ENCODE data around the gene NKAIN2.

NKAIN2 gene

DNA sequence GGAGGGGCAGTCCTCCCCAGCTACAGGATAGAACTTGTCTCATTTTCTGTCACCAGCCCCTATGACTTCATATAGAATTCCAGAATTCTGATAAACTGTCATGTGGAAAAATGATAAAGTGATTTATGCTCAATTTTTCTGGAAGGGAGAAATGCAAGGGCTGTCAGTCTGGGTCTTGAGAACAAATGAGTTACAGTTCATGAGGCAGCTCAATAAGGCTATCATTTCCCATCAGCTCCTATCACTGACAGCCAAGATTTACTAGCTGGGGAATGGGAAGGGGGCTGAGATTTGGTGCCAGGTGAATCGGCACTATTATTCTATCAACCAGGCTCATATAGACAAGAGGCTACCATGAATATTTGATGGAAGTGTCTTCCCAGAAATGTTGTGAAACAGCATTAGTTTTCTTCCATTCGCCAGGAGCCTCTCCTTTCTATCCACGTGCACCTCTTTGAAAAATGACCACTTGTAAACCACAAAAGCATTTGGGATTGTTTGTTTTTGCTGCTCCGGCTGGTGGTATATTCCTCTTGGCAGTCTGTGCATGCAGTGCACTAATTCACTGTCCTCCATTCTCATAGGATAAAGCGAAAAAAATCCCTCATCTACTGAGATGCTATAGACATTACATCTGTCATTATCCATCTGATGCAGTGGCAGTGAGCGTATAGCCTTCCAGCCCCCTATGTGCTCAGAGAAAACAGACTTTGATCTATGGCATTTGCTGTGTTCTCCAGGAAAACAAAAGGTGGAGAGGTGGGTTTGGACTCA lies 629.9 kb downstream of the NKAIN2 start:
- H3K27ac ChIP-seq = no peak overlapping the region
- TF ChIP-seq, protein P1, sequence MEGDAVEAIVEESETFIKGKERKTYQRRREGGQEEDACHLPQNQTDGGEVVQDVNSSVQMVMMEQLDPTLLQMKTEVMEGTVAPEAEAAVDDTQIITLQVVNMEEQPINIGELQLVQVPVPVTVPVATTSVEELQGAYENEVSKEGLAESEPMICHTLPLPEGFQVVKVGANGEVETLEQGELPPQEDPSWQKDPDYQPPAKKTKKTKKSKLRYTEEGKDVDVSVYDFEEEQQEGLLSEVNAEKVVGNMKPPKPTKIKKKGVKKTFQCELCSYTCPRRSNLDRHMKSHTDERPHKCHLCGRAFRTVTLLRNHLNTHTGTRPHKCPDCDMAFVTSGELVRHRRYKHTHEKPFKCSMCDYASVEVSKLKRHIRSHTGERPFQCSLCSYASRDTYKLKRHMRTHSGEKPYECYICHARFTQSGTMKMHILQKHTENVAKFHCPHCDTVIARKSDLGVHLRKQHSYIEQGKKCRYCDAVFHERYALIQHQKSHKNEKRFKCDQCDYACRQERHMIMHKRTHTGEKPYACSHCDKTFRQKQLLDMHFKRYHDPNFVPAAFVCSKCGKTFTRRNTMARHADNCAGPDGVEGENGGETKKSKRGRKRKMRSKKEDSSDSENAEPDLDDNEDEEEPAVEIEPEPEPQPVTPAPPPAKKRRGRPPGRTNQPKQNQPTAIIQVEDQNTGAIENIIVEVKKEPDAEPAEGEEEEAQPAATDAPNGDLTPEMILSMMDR (conservative IDR thresholded peaks at IDR 0.05) = no peak
- TF ChIP-seq ZFX (IDR thresholded peaks at IDR 0.05) = no peak

DNA sequence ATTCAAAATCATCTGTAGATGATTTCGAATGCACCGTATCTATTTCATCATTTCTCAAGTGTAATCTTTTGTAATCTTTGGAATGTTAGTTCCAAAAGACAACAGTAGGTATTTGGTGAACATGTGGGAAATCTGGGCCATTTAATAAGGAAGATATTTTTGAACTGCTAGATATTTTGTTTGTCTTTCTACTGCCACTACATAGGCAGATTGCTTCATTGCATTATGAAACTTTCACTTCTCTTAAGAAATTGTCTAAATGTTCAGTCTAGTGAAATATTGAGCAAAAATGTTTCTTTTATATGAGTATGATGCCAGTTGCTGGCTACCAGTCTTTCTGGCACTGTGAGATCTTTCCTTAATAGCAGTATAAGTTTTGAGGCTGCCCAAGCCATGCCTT lies 630.8 kb downstream of the NKAIN2 start:
- TF ChIP-seq, protein P1 (conservative IDR thresholded peaks at IDR 0.05) = no peak
- no peak for TF ChIP-seq ZFX (IDR thresholded peaks at IDR 0.05)
- no peak overlapping the region for H3K27ac ChIP-seq

DNA sequence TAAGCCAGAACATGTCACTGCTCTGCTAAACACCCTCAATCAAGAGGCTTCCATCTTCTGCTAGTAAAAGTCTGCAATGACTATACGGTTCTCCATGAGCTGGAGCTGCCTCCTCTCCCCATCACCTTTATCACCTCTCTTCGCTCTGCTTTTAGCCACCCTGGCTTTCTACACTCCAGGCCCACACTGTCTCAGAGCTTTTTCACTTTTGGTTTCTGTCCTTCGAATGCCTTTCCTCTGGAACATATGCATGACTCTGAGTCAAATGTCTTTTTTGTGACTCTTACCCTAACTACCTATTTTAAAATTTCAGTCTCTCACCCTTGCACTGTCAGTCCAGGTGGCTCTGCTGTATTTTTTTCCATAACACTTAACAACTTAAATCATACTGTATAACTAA lies 633.1 kb downstream of the NKAIN2 start:
- H3K27ac ChIP-seq = no peak overlapping the region
- TF ChIP-seq, protein P1 (conservative IDR thresholded peaks at IDR 0.05) = no peak
- no peak for TF ChIP-seq ZFX (IDR thresholded peaks at IDR 0.05)

DNA sequence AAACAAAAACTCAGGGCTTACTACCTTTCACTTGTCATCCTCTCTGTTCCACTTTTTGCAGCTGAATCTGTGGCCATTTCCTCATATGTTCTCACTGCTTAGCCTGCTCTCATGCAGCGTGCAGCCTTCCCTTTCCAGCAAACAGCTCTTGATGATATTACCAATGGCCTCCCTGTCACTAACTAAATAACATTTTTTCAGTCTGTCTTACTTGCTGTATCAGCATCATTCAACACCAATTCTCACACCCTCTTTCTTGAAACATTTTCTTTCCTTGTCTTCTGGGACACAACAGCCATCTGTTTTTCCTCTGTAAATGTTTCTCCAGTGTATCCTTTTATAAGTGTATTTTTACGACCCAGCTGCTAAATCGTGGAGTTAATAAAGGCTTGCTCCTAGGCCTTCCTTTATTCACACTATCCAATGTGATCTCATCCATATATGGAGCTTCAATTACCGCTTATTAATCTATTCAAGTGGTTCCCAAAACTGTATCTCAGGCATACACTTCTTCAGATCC lies 634.9 kb downstream of the NKAIN2 start:
- no peak overlapping the region for H3K27ac ChIP-seq
- no peak for TF ChIP-seq ZFX (IDR thresholded peaks at IDR 0.05)
- TF ChIP-seq, protein P1 (conservative IDR thresholded peaks at IDR 0.05) = no peak

DNA sequence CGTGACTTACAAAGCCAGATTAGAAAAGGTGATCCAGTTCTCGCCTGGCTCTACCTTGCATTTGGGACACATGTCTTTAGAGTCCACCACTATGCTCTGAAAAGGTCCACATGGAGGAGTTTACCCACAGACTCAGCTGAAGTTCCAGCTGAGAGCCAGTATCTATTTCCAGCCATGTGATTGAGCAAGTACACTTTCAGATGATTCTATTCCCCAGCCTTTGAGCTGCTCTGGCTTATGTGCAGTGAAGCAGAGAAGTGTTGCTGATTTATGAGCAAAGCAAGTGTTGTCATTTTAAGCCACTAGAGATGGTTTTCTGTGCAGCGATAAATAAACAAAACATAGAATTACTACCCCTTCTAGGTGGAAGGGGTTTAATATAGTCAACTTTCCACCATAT lies 637.8 kb downstream of the NKAIN2 start:
- no peak for TF ChIP-seq ZFX (IDR thresholded peaks at IDR 0.05)
- TF ChIP-seq, protein P1 (conservative IDR thresholded peaks at IDR 0.05) = no peak
- no peak overlapping the region for H3K27ac ChIP-seq

DNA sequence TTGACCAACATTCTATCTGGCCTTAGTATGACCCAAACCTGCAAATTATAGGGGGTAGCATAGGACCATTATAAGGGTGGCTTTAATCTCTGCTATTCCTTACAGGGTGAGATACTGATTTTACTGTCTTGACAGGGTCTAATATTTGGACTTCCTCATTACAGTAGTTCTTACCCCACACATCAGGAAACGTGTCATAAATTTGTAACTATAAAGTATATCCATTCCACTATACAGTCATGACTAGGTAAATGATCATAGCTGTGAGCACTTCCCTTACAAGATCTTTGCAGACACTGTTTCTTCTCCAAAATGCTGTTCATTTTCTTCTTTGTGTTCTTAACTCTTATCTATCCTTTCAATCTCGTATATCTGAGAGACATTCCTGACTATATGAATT lies 639.9 kb downstream of the NKAIN2 start:
- TF ChIP-seq ZFX (IDR thresholded peaks at IDR 0.05) = no peak
- TF ChIP-seq, protein P1 (conservative IDR thresholded peaks at IDR 0.05) = no peak
- H3K27ac ChIP-seq = no peak overlapping the region

DNA sequence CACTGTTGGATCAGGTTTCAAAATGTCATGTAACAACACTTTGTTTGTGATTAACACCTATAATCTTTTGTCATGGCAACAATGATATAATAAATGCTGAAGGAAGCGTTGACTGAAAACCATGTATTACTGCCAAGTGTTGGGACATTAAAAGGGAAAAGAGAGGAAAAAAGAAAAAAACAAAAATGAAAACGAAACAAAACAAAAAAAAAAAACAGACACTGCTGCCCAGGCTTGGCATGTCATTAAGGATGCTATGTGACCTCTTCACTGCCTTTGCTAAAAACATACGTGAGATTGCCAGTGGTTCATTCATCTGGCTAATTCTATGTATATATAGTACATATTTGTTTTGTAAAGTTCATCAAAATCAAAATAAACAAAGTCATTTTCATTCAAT lies 641.9 kb downstream of the NKAIN2 start:
- no peak for TF ChIP-seq ZFX (IDR thresholded peaks at IDR 0.05)
- TF ChIP-seq, protein P1 (conservative IDR thresholded peaks at IDR 0.05) = no peak
- no peak overlapping the region for H3K27ac ChIP-seq

Data from C4-2B (cell line).